HEK293T (cell line): ENCODE measurements around the gene FHAD1.

ENCODE experiments used
- BHLHE40 ChIP-seq: fragments of 450-650 bp; IDR thresholded peaks from 2 replicates; pipeline ENCODE4 v1.6.1; 2016; ENCODE audit warnings: mild to moderate bottlenecking, moderate library complexity, borderline replicate concordance
- CTBP1 ChIP-seq: fragments of 450-650 bp; IDR thresholded peaks from 2 replicates; pipeline ENCODE4 v1.6.1; 2016; ENCODE audit warnings: borderline replicate concordance
- FOXA1 ChIP-seq: fragments of 450-650 bp; IDR thresholded peaks from 2 replicates; pipeline ENCODE4 v1.6.1; 2016; ENCODE audit warnings: mild to moderate bottlenecking
- FOXK2 ChIP-seq: fragments of 450-650 bp; IDR thresholded peaks from 2 replicates; pipeline ENCODE4 v1.6.1; 2016; ENCODE audit warnings: mild to moderate bottlenecking
- FOXM1 ChIP-seq: fragments of 450-650 bp; IDR thresholded peaks from 2 replicates; pipeline ENCODE4 v1.6.1; 2017; ENCODE audit warnings: mild to moderate bottlenecking, borderline replicate concordance
- HDGF ChIP-seq: fragments of 450-650 bp; IDR thresholded peaks from 2 replicates; pipeline ENCODE4 v1.6.1; 2017; ENCODE audit warnings: antibody characterized with exemption, borderline replicate concordance
- NFRKB ChIP-seq: fragments of 450-650 bp; IDR thresholded peaks from 2 replicates; pipeline ENCODE4 v1.6.1; 2016; ENCODE audit warnings: mild to moderate bottlenecking, moderate library complexity
- SUZ12 ChIP-seq: fragments of 450-650 bp; IDR thresholded peaks from 2 replicates; pipeline ENCODE4 v1.6.1; 2016; ENCODE audit warnings: mild to moderate bottlenecking
- TF ChIP-seq, protein P1 (sequence below): fragments of 450-650 bp; IDR thresholded peaks from 2 replicates; pipeline ENCODE4 v1.6.1; 2016

DNA sequence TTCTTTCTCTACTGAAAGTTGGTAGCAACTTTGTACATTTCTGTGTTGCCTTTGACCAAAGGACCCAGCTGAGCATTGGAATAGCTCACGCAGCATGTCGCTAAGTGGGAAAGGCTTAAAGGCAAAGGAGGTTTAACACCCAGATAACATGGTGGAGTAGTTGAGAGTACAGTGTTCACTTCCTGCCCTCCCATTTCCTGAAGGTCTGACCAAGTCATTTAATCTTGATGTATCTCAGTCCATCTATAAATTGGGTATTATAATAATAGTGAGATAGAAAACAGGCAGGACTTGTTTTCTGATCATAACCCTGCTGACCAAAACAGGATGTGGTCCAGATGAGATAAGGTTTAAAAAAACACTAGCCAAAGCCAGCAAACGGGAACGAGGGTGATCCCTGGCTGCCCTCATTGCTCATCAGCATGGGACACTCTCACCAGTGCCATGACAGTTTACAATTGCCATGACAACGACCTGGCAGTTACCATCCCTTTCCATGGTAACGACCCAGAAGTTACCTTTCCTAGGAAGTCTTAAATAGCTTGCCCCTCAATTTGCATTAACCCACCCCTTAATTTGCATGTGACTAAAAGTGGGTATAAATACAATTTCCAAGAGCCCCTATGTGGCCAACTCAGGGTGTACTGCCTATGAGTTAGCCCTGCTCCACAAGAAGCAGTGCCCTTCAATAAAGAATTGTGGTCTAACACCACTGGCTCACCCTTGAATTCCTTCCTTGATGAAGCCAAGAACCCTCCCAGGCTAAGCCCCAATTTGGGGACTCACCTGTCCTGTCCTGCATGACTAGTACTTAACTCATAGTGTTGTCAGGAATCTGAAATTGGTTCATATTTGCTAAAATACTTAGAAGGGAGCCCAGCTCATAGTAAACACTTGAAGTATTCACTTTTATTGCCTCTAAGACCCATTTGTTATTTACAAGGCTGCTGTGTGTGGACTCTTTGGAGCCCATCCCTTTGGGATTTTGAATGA lies 28.4 kb upstream of the FHAD1 start:
- TF ChIP-seq CTBP1 (no peak), FOXA1 (no peak), SUZ12 (no peak), FOXK2 (no peak), HDGF (no peak), BHLHE40 (no peak), NFRKB (no peak), FOXM1 (no peak)
- TF ChIP-seq, protein P1, sequence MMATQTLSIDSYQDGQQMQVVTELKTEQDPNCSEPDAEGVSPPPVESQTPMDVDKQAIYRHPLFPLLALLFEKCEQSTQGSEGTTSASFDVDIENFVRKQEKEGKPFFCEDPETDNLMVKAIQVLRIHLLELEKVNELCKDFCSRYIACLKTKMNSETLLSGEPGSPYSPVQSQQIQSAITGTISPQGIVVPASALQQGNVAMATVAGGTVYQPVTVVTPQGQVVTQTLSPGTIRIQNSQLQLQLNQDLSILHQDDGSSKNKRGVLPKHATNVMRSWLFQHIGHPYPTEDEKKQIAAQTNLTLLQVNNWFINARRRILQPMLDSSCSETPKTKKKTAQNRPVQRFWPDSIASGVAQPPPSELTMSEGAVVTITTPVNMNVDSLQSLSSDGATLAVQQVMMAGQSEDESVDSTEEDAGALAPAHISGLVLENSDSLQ = no peak
